SW480 (cell line): ENCODE data around the gene CSNK1G1.
"Not testable (repeated sequence)": the region's sequence is repeated elsewhere in the genome, so short reads cannot be mapped to it uniquely, and the experiment has no call there.

Source experiments
- DNase-seq: peaks from one replicate; pipeline ENCODE4 v3.0.0-alpha.2; 2016; ENCODE audit warnings: low spot score

Gene CSNK1G1

GRCh38 chr15:64349375-64349774, 6.6 kb downstream of the CSNK1G1 start:
- DNase-seq: no peak

DNA sequence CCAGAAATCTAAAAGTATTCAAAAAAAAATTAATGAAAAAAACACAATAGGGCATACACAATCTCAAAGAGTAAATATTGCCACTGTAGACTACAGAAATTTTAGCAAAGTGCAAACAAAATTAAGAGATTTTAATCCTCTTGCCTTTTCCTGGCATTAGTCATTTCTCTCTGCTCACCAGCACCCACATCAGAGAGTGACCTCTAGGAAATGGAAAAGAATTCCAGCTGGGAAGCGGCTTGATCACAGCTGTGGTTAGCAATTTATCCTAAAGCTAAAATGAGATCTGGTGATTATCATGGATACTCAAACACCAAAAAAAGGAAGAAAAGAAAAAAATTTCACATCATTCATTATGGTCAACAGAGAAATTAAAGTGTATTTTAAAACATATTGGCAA, 7.5 kb downstream of the CSNK1G1 start:
- DNase-seq: peak; percentile 22

DNA sequence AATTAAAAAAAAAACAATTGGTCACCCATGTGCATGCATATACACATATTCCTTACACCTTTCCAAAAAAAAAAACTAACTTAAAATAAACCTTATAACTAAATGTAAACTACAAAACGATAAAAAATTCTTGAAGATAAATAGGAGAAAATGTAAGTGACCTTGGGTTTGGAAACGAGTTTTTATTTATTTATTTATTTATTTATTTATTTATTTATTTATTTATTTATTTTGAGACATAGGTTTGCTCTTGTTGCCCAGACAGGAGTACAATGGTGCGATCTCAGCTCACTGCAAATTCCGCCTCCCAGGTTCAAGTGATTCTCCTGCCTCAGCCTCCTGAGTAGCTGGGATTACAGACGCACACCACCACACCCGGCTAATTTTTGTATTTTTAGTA, 9.7 kb downstream of the CSNK1G1 start:
- DNase-seq: not testable (repeated sequence)

DNA sequence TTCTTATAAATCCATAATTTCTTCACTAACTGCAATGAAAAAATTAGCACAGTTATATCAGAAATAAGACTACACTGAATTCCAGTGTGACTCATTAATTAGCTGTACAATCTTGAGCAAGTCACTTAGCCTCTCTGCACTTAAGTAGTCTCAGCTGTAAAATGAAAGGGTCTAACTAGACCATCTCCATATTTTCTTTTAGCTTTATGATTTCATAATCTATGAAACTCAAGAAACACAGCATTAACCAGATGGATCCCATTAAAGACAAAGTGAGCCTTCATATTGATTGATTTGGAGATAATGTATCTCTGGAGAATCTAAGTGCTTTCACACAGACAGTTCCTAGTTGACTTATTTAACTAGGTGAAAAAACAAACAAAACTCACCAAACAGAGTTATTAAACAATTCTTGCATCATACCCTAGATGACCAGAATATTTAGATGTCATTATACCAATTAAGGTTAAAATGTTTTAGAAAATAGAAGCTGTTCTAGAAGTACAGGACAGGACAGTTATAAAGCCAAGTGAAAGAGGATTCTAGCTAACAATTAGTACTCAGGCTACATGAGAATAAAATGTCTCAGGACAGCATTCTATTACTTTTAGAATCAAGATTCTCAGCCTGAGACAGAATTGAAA, 11.2 kb downstream of the CSNK1G1 start:
- DNase-seq: no peak

DNA sequence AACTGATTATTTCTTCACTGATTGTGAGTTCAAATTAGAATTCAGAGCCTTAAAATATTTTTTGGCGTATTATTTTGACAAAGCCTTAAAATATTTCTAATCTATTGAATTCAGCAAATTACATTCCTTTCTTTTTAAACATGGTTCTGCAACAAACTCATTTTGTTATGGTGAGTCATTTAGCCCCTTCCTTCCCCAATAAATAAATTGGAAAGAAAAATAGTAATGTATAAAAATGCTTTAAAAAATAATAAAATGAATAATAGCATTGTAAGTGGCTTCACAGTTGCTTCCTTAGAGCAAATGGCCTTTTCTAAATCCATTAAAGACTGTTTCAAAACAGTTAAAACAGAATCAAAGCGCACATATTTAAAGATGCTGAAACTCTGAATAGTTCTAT, 12.1 kb downstream of the CSNK1G1 start:
- DNase-seq: no peak

GRCh38 chr15:64343222-64343621, 12.8 kb downstream of the CSNK1G1 start:
- DNase-seq: no peak

DNA sequence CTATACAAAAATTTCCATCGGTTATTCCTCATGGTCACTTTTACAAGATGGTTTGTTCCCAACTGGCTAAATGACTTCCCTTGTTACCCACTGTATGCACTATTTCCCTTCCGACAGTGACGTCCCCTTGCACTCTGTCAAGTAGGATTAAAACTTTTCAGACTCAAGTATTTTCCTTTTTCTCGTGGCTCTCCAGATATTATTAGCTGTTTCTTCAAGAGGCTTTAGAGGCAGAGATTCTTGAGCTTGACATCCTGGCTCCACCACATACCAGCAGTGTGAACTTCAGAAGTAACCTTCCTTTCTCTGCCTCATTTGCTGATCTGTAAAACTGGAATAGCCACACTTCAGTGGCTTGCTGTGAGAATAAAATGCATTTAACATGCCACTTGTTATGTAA, 14.0 kb downstream of the CSNK1G1 start:
- DNase-seq: no peak

DNA sequence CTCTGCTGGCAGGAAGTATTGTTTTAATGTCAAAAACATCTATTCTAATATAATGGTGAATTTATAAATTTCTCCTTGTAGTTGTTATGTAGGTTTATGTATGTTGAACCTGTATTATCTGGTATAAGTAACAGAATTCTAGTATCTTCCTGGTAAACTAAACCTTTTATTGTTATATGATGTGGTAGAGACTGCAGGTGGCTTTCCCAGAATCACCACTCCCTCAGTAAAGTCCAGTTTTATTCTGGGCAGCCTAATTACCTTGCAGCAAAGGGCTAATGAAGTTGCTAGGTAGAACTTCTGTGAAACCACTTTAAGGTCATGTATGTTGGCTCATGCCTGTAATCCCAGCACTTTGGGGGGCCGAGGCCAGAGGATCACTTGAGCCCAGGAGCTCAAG, 15.6 kb downstream of the CSNK1G1 start:
- no peak for DNase-seq

GRCh38 chr15:64337761-64338160, 18.2 kb downstream of the CSNK1G1 start:
- DNase-seq: no peak

- DNase-seq: peak; percentile 36
Observed at GRCh38 chr15:64333986-64334929, 21.7 kb downstream of the CSNK1G1 start.

DNA sequence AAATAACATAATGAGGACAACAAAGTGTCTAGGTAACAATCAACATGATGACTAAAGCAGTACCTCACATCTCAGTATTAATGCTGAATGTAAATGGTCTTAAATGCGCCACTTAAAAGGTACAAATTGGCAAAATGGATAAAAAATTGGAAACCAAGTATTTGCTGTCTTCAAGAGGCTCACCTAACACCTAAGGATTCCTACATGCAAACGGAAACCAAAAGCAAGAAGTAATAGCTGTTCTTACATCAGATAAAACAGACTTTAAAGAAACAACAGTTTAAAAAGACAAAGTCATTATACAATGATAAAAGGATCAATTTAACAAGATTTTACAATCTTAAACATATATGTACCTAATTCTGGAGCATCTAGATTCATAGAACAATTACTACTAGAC, 22.5 kb downstream of the CSNK1G1 start:
- DNase-seq: no peak

- DNase-seq: not testable (repeated sequence)
Observed at GRCh38 chr15:64331668-64332067, 24.3 kb downstream of the CSNK1G1 start.

GRCh38 chr15:64326975-64327374, 29.0 kb downstream of the CSNK1G1 start:
- DNase-seq: not testable (repeated sequence)

DNA sequence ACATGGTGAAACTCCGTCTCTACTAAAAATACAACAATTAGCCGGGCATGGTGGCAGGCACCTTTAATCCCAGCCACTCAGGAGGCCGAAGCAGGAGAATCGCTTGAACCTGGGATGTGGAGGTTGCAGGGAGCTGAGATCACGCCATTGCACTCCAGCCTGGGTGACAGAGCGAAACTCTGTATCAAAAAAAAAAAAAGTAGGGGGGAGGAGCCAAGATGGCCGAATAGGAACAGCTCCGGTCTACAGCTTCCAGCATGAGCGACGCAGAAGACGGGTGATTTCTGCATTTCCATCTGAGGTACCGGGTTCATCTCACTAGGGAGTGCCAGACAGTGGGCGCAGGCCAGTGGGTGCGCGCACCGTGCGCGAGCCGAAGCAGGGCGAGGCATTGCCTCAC, 29.5 kb downstream of the CSNK1G1 start:
- DNase-seq: not testable (repeated sequence)

DNA sequence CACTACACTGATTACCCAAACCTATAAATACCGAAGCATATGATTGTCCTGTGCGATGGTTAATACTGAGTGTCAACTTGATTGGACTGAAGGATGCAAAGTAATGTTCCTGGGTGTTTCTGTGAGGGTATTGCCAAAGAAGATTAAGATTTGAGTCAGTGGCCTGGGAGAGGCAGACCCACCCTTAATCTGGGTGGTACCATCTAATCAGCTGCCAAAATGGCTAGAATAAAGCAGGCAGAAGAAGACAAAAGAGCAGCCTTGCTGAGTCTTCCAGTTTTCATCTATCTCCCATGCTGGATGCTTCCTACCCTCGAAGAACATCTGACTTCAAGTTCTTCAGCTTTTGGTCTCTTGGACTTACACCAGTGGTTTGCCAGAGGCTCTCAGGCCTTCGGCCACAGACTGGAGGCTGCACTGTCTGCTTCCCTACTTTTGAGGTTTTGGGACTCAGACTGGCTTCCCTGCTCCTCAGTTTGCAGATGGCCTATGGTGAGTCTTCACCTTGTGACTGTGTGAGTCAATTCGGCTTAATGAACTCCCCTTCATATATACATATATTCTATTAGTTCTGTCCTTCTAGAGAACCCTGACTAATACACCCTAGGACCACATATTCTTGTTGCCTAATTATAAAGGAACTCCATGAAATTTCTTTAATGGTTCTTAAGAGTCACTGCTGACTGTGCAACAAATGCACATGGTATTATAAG, 31.7 kb downstream of the CSNK1G1 start:
- no peak for DNase-seq

GRCh38 chr15:64315216-64315615, 40.8 kb downstream of the CSNK1G1 start:
- no peak for DNase-seq

DNA sequence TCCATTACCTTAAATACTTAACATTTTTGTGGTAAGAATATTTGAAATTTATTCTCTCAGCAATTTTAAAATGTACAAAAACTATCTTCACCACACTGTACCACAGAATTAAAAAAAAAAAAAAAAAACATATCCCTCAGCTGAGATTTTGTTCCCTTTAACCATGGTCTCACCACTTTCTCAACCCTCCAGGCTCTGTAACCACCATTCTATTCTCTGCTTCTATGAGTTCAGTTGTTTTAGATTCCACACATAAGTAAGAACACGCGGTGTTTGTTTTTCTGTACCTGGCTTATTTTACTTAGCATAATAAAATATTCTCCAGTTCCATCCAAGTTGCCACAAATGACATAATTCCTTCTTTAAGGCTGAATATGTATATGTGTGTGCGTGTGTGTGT, 41.5 kb downstream of the CSNK1G1 start:
- DNase-seq: no peak

- DNase-seq: no peak
Observed at GRCh38 chr15:64311566-64311965, 44.4 kb downstream of the CSNK1G1 start.

DNA sequence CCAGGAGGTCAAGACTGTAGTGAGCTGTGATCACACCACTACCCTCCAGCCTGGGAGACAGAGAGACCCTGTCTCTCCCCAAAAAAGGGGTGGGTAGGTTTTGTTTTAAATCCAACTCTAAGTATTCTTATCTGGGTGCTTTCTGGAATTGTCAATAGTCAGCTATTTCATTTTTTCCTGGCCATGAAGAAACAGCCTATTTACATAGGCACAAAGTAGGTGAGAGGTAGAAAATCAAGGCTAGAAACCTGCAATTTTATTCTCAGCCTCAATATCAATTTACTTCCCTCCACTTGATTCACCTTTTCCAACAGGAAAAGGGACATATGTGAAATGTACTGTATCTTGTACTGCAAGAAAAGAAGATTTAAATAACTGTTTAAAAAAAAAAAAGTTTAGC, 45.9 kb downstream of the CSNK1G1 start:
- no peak for DNase-seq

- no peak for DNase-seq
Observed at GRCh38 chr15:64305261-64305660, 50.7 kb downstream of the CSNK1G1 start.

DNA sequence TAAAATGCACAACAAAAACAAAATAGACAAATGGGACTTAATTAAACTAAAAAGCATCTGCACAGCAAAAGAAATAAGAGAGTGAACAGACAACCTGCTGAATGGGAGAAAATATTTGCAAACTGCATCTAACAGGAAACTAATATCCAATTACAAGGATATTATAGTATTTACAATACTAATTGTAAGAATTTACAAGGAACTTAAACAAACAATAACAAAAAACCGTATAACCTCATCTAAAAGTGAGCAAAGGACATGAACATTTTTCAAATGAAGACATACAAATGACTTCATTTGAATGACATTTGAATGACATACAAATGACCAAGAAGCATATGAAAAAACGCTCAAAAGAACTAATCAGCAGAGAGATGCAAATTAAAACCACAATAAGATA, 66.4 kb downstream of the CSNK1G1 start:
- DNase-seq: no peak

GRCh38 chr15:64288999-64289398, 67.0 kb downstream of the CSNK1G1 start:
- DNase-seq: no peak

- no peak for DNase-seq
Observed at GRCh38 chr15:64288577-64288976, 67.4 kb downstream of the CSNK1G1 start.
